Loucy (cell line): ENCODE measurements around the gene FBLN5.

ENCODE experiments used
- H2AFZ ChIP-seq: fragments of 200-600 bp; sonication (generic); 2 replicates; pipeline ENCODE4 v1.6.0; 2016; ENCODE audit warnings: antibody characterized with exemption, mild to moderate bottlenecking, low read length, moderate library complexity
- H3F3A ChIP-seq: fragments of 200-600 bp; 2 replicates; pipeline ENCODE4 v1.6.0; 2016; ENCODE audit warnings: antibody characterized with exemption, low read depth, mild to moderate bottlenecking
- H3K27me3 ChIP-seq: fragments of 200-600 bp; sonication (generic); 2 replicates; pipeline ENCODE4 v1.6.1; 2014; ENCODE audit warnings: low read length, mild to moderate bottlenecking; ENCODE audit not compliant: insufficient read depth, poor library complexity, severe bottlenecking
- H3K36me3 ChIP-seq: fragments of 200-600 bp; sonication (generic); 2 replicates; pipeline ENCODE4 v1.6.1; 2016; ENCODE audit warnings: low read length; ENCODE audit not compliant: insufficient read depth
- H3K4me1 ChIP-seq: fragments of 200-600 bp; sonication (generic); 2 replicates; pipeline ENCODE4 v1.5.1; 2014; ENCODE audit warnings: low read length, mild to moderate bottlenecking; ENCODE audit not compliant: insufficient read depth, poor library complexity, severe bottlenecking
- H3K4me2 ChIP-seq: fragments of 200-600 bp; sonication (generic); 2 replicates; pipeline ENCODE4 v1.6.0; 2014; ENCODE audit warnings: antibody characterized with exemption, low read length, low read depth, mild to moderate bottlenecking; ENCODE audit not compliant: poor library complexity, severe bottlenecking
- H3K4me3 ChIP-seq: fragments of 200-600 bp; sonication (generic); 2 replicates; pipeline ENCODE4 v1.5.1; 2014; ENCODE audit warnings: low read length, mild to moderate bottlenecking, mixed read lengths; ENCODE audit not compliant: poor library complexity, severe bottlenecking
- H3K79me2 ChIP-seq: fragments of 200-600 bp; sonication (generic); 2 replicates; pipeline ENCODE4 v1.6.1; 2014; ENCODE audit warnings: low read length; ENCODE audit not compliant: insufficient read depth
- H3K9ac ChIP-seq: fragments of 200-600 bp; sonication (generic); 2 replicates; pipeline ENCODE4 v1.6.0; 2014; ENCODE audit warnings: mild to moderate bottlenecking, low read depth, low read length, moderate library complexity; ENCODE audit not compliant: poor library complexity, severe bottlenecking
- H3K9me2 ChIP-seq: fragments of 200-600 bp; sonication (generic); replicated peaks from 2 replicates; pipeline ENCODE4 v1.6.1; 2016; ENCODE audit warnings: low read depth, low read length, mixed read lengths
- H3K9me3 ChIP-seq: fragments of 200-600 bp; sonication (generic); 2 replicates; pipeline ENCODE4 v1.6.1; 2014; ENCODE audit warnings: mild to moderate bottlenecking, antibody characterized with exemption, low read length, low read depth; ENCODE audit not compliant: insufficient read depth
- H4K20me1 ChIP-seq: fragments of 200-600 bp; sonication (generic); 2 replicates; pipeline ENCODE4 v1.6.0; 2014; ENCODE audit warnings: antibody characterized with exemption, low read length, mild to moderate bottlenecking; ENCODE audit not compliant: insufficient read depth, poor library complexity, severe bottlenecking
- EZH2phosphoT487 ChIP-seq: fragments of 200-600 bp; IDR thresholded peaks from 2 replicates; pipeline ENCODE4 v1.6.1; 2018; ENCODE audit warnings: antibody characterized with exemption, mild to moderate bottlenecking, moderate library complexity, borderline replicate concordance
- TF ChIP-seq, protein P1 (sequence below): fragments of 200-600 bp; sonication (generic); conservative IDR thresholded peaks from 2 replicates; pipeline ENCODE4 v1.5.1; 2014; ENCODE audit warnings: mild to moderate bottlenecking, antibody characterized with exemption, low read length

Gene FBLN5

GRCh38 chr14:91885839-91886238 lies 61.7 kb downstream of the FBLN5 start:
- Histone ChIP-seq H3K4me1 (peaks cover 12% of the 10 kb centered on the region), H3K9ac (no peak overlapping the region), H3K9me2 (no peaks in the 10 kb centered on the region), H3K36me3 (no peaks in the 10 kb centered on the region), H3K4me2 (no peak overlapping the region), H2AFZ (no peak overlapping the region), H3K9me3 (no peaks in the 10 kb centered on the region), H3F3A (no peaks in the 10 kb centered on the region), H3K4me3 (no peak overlapping the region), H3K27me3 (no peaks in the 10 kb centered on the region), H4K20me1 (no peaks in the 10 kb centered on the region), H3K79me2 (no peaks in the 10 kb centered on the region)
- TF ChIP-seq EZH2phosphoT487: no peak
- TF ChIP-seq, protein P1, sequence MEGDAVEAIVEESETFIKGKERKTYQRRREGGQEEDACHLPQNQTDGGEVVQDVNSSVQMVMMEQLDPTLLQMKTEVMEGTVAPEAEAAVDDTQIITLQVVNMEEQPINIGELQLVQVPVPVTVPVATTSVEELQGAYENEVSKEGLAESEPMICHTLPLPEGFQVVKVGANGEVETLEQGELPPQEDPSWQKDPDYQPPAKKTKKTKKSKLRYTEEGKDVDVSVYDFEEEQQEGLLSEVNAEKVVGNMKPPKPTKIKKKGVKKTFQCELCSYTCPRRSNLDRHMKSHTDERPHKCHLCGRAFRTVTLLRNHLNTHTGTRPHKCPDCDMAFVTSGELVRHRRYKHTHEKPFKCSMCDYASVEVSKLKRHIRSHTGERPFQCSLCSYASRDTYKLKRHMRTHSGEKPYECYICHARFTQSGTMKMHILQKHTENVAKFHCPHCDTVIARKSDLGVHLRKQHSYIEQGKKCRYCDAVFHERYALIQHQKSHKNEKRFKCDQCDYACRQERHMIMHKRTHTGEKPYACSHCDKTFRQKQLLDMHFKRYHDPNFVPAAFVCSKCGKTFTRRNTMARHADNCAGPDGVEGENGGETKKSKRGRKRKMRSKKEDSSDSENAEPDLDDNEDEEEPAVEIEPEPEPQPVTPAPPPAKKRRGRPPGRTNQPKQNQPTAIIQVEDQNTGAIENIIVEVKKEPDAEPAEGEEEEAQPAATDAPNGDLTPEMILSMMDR: no peak

- Histone ChIP-seq H3K9me2 (no peaks in the 10 kb centered on the region), H4K20me1 (no peaks in the 10 kb centered on the region), H3K9me3 (no peaks in the 10 kb centered on the region), H3K9ac (no peak overlapping the region), H3K36me3 (no peaks in the 10 kb centered on the region), H3F3A (no peaks in the 10 kb centered on the region), H3K4me2 (no peak overlapping the region), H3K4me1 (peaks cover 6% of the 10 kb centered on the region), H3K79me2 (no peaks in the 10 kb centered on the region), H3K4me3 (no peak overlapping the region), H2AFZ (no peak overlapping the region), H3K27me3 (no peaks in the 10 kb centered on the region)
- no peak for TF ChIP-seq EZH2phosphoT487
- TF ChIP-seq, protein P1: no peak
These were observed 62.3 kb downstream of the FBLN5 start for GRCh38 chr14:91885113-91885712.

DNA sequence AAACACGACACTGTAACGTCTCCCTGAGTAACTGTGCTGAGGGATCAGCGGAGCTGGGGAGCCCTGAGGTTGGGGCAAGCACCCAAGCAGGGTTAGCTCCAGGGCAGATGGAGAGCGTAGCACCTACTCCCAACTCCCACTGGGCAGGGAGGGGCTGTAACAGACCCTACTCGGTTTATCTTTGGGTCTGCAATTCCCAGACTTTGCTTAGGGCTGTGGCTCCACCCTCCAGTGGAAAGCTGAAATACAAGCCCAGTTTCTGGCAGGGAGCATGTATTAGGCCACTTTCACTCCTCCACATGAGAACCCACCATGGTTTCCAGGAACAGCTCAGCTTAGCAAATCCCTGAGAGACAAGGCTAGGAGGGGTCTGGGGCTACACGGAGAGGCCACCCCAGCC lies 62.8 kb downstream of the FBLN5 start:
- TF ChIP-seq, protein P1: no peak
- TF ChIP-seq EZH2phosphoT487: no peak
- no peaks in the 10 kb centered on the region for H3K9me3 ChIP-seq
- no peak overlapping the region for H3K4me3 ChIP-seq
- no peaks in the 10 kb centered on the region for H3K36me3 ChIP-seq
- H3K4me1 ChIP-seq: peaks cover under 1% of the 10 kb centered on the region
- H3F3A ChIP-seq: no peaks in the 10 kb centered on the region
- H3K9ac ChIP-seq: no peak overlapping the region
- no peaks in the 10 kb centered on the region for H3K27me3 ChIP-seq
- H4K20me1 ChIP-seq: no peaks in the 10 kb centered on the region
- no peaks in the 10 kb centered on the region for H3K79me2 ChIP-seq
- no peak overlapping the region for H3K4me2 ChIP-seq
- no peak overlapping the region for H2AFZ ChIP-seq
- no peaks in the 10 kb centered on the region for H3K9me2 ChIP-seq
